Measurements from ENCODE around the gene LSMEM2. TPM values are rescaled to one million over a fixed set of nuclear protein-coding genes. Genes with fewer than 3 reads are reported as not detected.

LSMEM2 gene
- total RNA-seq, 1 experiment from 2014 or later, result not detected

DNA sequence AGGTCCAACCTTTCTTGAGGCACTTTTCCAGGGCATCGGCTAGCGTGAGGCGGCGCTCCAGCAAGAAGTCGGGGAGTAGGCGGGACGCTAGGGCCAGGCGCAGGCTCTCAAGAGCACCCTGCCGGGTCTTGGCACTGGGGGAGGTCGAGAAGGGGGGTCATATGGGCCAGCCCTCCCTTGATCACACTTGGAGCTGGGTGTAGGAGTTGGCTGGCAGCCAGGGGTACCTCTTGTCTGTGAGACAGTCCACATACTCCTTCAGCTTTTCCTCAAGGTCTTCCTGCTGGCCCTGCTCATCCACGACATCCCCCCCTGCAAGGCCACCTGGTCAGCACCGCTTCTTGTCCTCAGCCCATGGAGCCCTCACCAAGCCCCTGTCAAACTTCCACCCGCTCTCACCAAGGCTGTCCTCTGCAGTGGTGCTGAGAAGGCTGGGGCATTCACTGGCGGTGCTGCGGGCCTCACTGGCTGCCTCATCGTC is 11.3 kb downstream of the LSMEM2 start:
- H3K36me3 ChIP-seq (ENCODE audit: insufficient read depth, low read length, poor library complexity, severe bottlenecking), result peaks cover 17% of the 10 kb centered on the region
- no peaks in the 10 kb centered on the region for H3K27me3 ChIP-seq (replicated peaks; ENCODE audit: insufficient read depth, low read depth, low read length, poor library complexity)
- no peak overlapping the region for H3K27ac ChIP-seq (ENCODE audit: low read depth, low read length, poor library complexity, severe bottlenecking)
- CTCF ChIA-PET, result no interaction called here
- no peaks in the 10 kb centered on the region for H3K9me3 ChIP-seq (ENCODE audit: low read depth, low read length, poor library complexity, severe bottlenecking)
- intact Hi-C loops (cut with micrococcal nuclease; ENCODE audit: unreplicated experiment), result no loop called here
- POLR2A ChIA-PET (ENCODE audit: low non-redundant PET), result no interaction called here
- no peaks in the 10 kb centered on the region for H3K4me1 ChIP-seq (ENCODE audit: insufficient read depth, low read length, poor library complexity, severe bottlenecking)
- H3K4me3 ChIP-seq (ENCODE audit: low read depth, low read length, poor library complexity, severe bottlenecking), result no peak overlapping the region
- TF ChIP-seq, protein P1, sequence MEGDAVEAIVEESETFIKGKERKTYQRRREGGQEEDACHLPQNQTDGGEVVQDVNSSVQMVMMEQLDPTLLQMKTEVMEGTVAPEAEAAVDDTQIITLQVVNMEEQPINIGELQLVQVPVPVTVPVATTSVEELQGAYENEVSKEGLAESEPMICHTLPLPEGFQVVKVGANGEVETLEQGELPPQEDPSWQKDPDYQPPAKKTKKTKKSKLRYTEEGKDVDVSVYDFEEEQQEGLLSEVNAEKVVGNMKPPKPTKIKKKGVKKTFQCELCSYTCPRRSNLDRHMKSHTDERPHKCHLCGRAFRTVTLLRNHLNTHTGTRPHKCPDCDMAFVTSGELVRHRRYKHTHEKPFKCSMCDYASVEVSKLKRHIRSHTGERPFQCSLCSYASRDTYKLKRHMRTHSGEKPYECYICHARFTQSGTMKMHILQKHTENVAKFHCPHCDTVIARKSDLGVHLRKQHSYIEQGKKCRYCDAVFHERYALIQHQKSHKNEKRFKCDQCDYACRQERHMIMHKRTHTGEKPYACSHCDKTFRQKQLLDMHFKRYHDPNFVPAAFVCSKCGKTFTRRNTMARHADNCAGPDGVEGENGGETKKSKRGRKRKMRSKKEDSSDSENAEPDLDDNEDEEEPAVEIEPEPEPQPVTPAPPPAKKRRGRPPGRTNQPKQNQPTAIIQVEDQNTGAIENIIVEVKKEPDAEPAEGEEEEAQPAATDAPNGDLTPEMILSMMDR (conservative IDR thresholded peaks at IDR 0.05; ENCODE audit: low read depth, low read length), result no peak
- BruUV-seq (replicated peaks), result no TSS peak
- no peak for DNase-seq (ENCODE audit: low spot score)

DNA sequence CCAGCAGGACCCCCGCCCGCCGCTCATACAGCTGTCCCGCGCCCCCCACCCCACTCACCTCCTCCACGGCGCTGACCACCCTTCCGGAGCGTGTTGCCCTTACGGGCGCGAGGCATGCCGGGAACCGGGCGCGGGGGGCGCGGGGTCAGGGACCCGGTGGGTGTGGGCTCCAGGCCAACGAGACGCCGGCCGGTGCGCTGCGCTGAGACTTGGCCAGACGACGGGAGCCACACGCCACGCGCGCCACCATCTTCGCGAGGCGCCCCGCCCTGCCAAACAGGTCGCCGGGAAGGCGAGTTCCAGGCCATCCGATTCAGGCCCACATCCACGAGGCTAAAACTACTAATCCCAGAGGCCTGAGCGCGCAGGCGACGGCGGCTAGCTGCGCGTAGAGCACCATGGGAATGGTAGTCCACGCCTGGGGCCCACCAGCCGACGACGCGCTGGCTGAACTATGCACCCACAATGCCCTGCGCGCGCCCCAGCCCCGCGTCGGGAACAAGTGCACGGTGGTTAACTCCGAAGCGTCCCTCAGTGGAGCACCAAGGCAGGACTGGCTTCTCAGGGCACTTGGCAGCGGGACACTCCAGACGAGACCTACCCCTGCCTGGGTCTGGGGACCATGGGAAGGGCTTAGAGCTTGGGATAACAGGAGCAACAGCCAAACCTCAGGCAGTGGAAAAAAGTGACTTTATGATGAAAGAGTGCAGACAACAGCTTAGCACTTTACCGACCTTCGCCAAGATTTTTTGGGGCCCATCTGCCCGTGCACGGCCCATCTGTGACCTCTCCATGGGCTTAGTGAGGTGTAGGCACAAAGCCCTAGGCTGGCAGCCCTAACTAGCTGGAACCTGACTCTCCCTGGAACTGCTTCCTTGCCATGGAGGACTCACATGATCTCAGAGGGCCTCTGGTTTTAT is 13.5 kb downstream of the LSMEM2 start, which contains the start of gene IFRD2:
Gene IFRD2, minus strand, starts transcription at position 271 of the 920 bp plus-strand sequence. Its CDS starts 155 bp downstream, at position 116.
- CTCF ChIA-PET, result interaction anchor here (0.5 kb wide), 1 partner anchor 66 kb away, joined by 3 read pairs; no protein-coding TSS in a partner anchor
- POLR2A ChIA-PET (ENCODE audit: low non-redundant PET), result no interaction called here

DNA sequence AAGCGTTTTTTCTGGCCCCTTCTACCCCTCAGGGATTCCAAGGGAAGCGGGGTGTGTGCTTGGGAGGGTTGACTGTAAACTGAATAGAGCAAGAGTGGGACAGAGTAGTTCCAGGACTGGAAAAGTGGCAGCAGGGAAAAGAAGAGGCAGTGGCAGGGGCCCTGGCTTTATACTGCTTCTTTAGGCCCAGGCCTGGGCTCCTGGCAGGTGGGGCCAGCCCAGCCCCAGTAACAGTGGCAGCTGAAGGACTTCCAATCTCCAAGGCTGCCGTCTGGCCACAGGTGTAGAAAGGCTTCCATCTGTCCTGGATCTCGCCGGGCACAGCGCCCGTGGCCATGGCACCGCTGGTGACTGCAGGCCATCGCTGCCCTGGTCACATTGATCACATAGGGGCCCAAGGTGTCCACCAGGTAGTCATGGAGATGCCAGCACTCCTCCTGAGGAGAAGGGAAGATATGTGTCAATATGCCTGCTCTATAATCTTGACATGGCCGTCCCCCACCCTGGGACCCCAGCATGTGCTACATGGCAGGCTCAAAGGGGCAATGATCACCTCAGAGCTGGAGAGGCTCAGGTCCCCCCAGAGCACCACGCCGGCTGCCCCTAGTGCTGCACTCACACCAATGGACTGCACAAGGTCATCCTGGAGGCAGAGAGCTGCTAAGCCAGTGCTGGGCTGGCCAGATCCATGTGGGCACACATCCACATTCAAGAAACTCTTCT is 14.4 kb downstream of the LSMEM2 start:
- H3K4me3 ChIP-seq (ENCODE audit: low read depth, low read length, poor library complexity, severe bottlenecking), result peak overlapping the region; percentile 77
- H3K27ac ChIP-seq (ENCODE audit: low read depth, low read length, poor library complexity, severe bottlenecking), result peak overlapping the region; percentile 59
- H3K36me3 ChIP-seq (ENCODE audit: insufficient read depth, low read length, poor library complexity, severe bottlenecking), result peaks cover 11% of the 10 kb centered on the region
- ChIA-PET CTCF (no interaction called here), POLR2A (ENCODE audit: low non-redundant PET) (no interaction called here)
- H3K27me3 ChIP-seq (replicated peaks; ENCODE audit: insufficient read depth, low read depth, low read length, poor library complexity), result no peaks in the 10 kb centered on the region
- no peaks in the 10 kb centered on the region for H3K9me3 ChIP-seq (ENCODE audit: low read depth, low read length, poor library complexity, severe bottlenecking)
- intact Hi-C loops (cut with micrococcal nuclease; ENCODE audit: unreplicated experiment), result no loop called here
- H3K4me1 ChIP-seq (ENCODE audit: insufficient read depth, low read length, poor library complexity, severe bottlenecking), result no peaks in the 10 kb centered on the region
- no TSS peak for BruUV-seq (replicated peaks)
- no peak for DNase-seq (ENCODE audit: low spot score)
- TF ChIP-seq, protein P1 (conservative IDR thresholded peaks at IDR 0.05; ENCODE audit: low read depth, low read length), result no peak
- TF ChIP-seq EZH2 (IDR thresholded peaks at IDR 0.05; ENCODE audit: borderline replicate concordance, low read depth, low read length, poor library complexity, severe bottlenecking), result no peak

More for the DNA sequence above, 13.5 kb downstream of the LSMEM2 start, which contains the start of gene IFRD2:
- Histone ChIP-seq H3K4me1 (ENCODE audit: insufficient read depth, low read length, poor library complexity, severe bottlenecking) (no peaks in the 10 kb centered on the region), H3K27me3 (replicated peaks; ENCODE audit: insufficient read depth, low read depth, low read length, poor library complexity) (no peaks in the 10 kb centered on the region), H3K4me3 (ENCODE audit: low read depth, low read length, poor library complexity, severe bottlenecking) (peak within 1 kb of the TSS; percentile 77), H3K36me3 (ENCODE audit: insufficient read depth, low read length, poor library complexity, severe bottlenecking) (peaks cover 16% of the 10 kb centered on the region), H3K27ac (ENCODE audit: low read depth, low read length, poor library complexity, severe bottlenecking) (peak within 1 kb of the TSS; percentile 85), H3K9me3 (ENCODE audit: low read depth, low read length, poor library complexity, severe bottlenecking) (no peaks in the 10 kb centered on the region)
- BruUV-seq (replicated peaks), result no TSS peak
- TF ChIP-seq, protein P1 (conservative IDR thresholded peaks at IDR 0.05; ENCODE audit: low read depth, low read length), result no peak
- TF ChIP-seq EZH2 (IDR thresholded peaks at IDR 0.05; ENCODE audit: borderline replicate concordance, low read depth, low read length, poor library complexity, severe bottlenecking), result no peak
- intact Hi-C loops (cut with micrococcal nuclease; ENCODE audit: unreplicated experiment), result no loop called here
- peak; percentile 95 for DNase-seq (ENCODE audit: low spot score)

Data from A673 (cell line).